ENCODE results near the gene LINGO3. TPM values are rescaled to one million over a fixed set of nuclear protein-coding genes. Genes with fewer than 3 reads are reported as not detected.

LINGO3 gene
- total RNA-seq, 1 donor from 2014 or later = not detected

DNA sequence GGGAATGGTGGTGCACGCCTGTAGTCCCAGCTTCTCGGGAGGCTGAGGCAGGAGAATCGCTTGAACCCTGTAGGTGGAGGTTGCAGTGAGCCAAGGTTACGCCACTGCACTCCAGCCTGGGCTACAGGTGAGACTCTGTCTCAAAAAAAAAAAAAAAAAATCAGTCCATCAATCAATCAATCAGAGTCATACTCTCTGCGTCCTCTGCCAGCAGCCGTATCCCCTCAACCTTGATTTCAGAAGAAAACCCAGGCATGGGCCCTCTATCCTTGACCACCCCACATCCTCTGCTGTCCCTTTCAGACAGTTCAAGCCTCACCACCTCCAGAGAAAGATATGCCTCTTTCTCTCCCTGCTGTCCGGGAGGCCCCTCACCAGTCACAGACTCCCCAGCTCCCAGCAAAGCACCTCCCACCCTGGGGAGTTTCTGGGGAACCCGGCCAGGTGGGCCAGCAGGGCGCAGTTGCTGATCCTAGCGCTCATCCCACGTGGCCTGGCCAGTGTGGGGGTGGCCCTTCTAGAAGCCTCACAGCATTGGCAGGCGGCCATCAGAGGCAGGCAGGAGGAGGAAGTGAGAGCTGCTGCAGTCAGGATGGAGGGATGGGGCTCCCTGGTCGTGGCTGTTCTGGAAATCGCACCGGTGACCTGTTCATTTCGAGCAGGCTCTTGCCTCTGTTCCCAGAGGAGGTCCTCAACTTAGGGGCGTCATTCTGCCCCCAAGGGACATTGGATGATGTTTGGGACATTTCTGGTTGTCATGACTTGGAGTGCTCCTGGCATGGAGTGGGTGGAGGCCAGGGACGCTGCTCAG is 41.6 kb downstream of the LINGO3 start:
- peak; percentile 66 for DNase-seq (ENCODE audit: low read depth)

- DNase-seq (ENCODE audit: low read depth) = no peak
These were observed 46.3 kb downstream of the LINGO3 start for GRCh38 chr19:2261438-2262172.

- no peak for DNase-seq (ENCODE audit: low read depth)
These were observed 47.6 kb downstream of the LINGO3 start for GRCh38 chr19:2260341-2260805.

DNA sequence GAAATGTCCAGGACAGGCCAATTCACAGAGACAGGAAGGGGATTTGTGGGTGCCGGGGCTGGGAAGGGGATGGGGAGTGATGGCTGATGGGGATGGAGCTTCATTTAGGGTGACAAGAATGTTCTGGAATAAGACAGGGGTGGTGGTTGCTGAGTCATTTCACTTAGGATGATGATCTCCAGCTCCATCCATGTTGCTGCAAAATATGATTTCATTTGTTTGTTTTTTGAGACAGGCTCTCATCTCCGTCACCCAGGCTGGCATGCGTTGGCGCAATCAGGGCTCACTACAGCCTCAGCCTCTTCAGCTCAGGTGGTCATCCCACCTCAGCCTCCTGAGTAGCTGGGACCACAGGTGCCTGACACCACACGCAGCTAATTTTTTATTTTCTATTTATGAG is 48.6 kb downstream of the LINGO3 start:
- no peak for DNase-seq (ENCODE audit: low read depth)

Other genes starting within 250 kb of the LINGO3 start
- gene MOB3A, start 211.8 kb downstream of the LINGO3 start, total RNA-seq = 17.6 and 22.4 TPM in 2 replicates
- gene IZUMO4, start 211.2 kb downstream of the LINGO3 start, total RNA-seq = 7.2 and 8.2 TPM in 2 replicates
- gene AP3D1, start 156.6 kb downstream of the LINGO3 start, total RNA-seq = 109 and 114 TPM in 2 replicates
- 7.9 and 8.3 TPM in 2 replicates for gene DOT1L, start 144.2 kb downstream of the LINGO3 start, total RNA-seq
- 77.5 and 86.7 TPM in 2 replicates for gene PLEKHJ1, start 71.8 kb downstream of the LINGO3 start, total RNA-seq
- gene SF3A2, start 71.3 kb downstream of the LINGO3 start, total RNA-seq = 21.6 and 23.1 TPM in 2 replicates
- gene AMH, start 58.8 kb downstream of the LINGO3 start, total RNA-seq = 5.1 and 7.3 TPM in 2 replicates
- 303 and 333 TPM in 2 replicates for gene JSRP1, start 51.7 kb downstream of the LINGO3 start, total RNA-seq
- gene PEAK3, start 26.0 kb downstream of the LINGO3 start, total RNA-seq = 0.16 and 0.36 TPM in 2 replicates
- 158 and 226 TPM in 2 replicates for gene LSM7, start 20.4 kb upstream of the LINGO3 start, total RNA-seq
- gene SPPL2B, start 20.5 kb upstream of the LINGO3 start, total RNA-seq = 36.1 and 45.7 TPM in 2 replicates
- gene TMPRSS9, start 52.1 kb upstream of the LINGO3 start, total RNA-seq = not detected in 2 replicates
- gene TIMM13, start 119.4 kb upstream of the LINGO3 start, total RNA-seq = 69.4 and 73.7 TPM in 2 replicates
- 30.7 and 34.3 TPM in 2 replicates for gene LMNB2, start 148.8 kb upstream of the LINGO3 start, total RNA-seq
- gene GADD45B, start 168.0 kb upstream of the LINGO3 start, total RNA-seq = 8.6 and 16.9 TPM in 2 replicates